Smooth muscle cell (in vitro differentiated cells): ENCODE measurements around the gene SLC19A1. TPM values are rescaled to one million over a fixed set of nuclear protein-coding genes. Genes with fewer than 3 reads are reported as not detected.

Source experiments
- DNase-seq: peaks from one replicate; lab custom pipeline; 2025; ENCODE audit not compliant: unreplicated experiment; lab: John Stamatoyannopoulos, UW
- H2AFZ ChIP-seq: fragments of 200-600 bp; sonication (generic); 2 replicates; pipeline ENCODE4 v1.6.0; 2016; ENCODE audit warnings: antibody characterized with exemption, low read depth, mild to moderate bottlenecking
- H3F3A ChIP-seq: fragments of 200-600 bp; sonication (generic); 2 replicates; pipeline ENCODE4 v1.6.0; 2017; ENCODE audit warnings: antibody characterized with exemption, low read depth
- H3K27ac ChIP-seq: fragments of 200-600 bp; sonication (generic); 2 replicates; pipeline ENCODE4 v1.5.1; 2016; ENCODE audit warnings: low read depth, mild to moderate bottlenecking
- H3K27me3 ChIP-seq: fragments of 200-600 bp; sonication (generic); 2 replicates; pipeline ENCODE4 v1.6.1; 2016; ENCODE audit warnings: low read depth, mild to moderate bottlenecking
- H3K36me3 ChIP-seq: fragments of 200-600 bp; sonication (generic); 2 replicates; pipeline ENCODE4 v1.5.1; 2016; ENCODE audit warnings: low read depth
- H3K4me1 ChIP-seq: fragments of 200-600 bp; sonication (generic); 2 replicates; pipeline ENCODE4 v1.5.1; 2016; ENCODE audit warnings: low read depth
- H3K4me2 ChIP-seq: fragments of 200-600 bp; sonication (generic); 2 replicates; pipeline ENCODE4 v1.6.0; 2016; ENCODE audit warnings: mild to moderate bottlenecking
- H3K4me3 ChIP-seq: fragments of 200-600 bp; sonication (generic); 2 replicates; pipeline ENCODE4 v1.5.1; 2016; ENCODE audit warnings: mild to moderate bottlenecking
- H3K79me2 ChIP-seq: fragments of 200-600 bp; sonication (generic); 2 replicates; pipeline ENCODE4 v1.6.0; 2016; ENCODE audit warnings: low read depth, mild to moderate bottlenecking
- H3K9ac ChIP-seq: fragments of 200-600 bp; sonication (generic); 2 replicates; pipeline ENCODE4 v1.6.0; 2016; ENCODE audit warnings: low read depth
- H3K9me3 ChIP-seq: fragments of 200-600 bp; sonication (generic); replicated peaks from 2 replicates; pipeline ENCODE4 v1.5.1; 2016; ENCODE audit warnings: low read depth
- H4K20me1 ChIP-seq: fragments of 200-600 bp; sonication (generic); 2 replicates; pipeline ENCODE4 v1.6.0; 2016; ENCODE audit warnings: low read depth
- WGBS: methylation state at CpG from one replicate; pipeline ENCODE4 v1.1.7; 2016; ENCODE audit warnings: low lambda C conversion rate; 5-methylcytosine and 5-hydroxymethylcytosine counted together
- polyA plus RNA-seq: library from polyadenylated mRNA; unstranded; fragments of >200 nt; fragmentation: Nextera tagmentation; extraction: Ambion mirVana; gene quantifications from 2 replicates; pipeline ENCODE4 v1.2.1, GENCODE V29; 2016
- total RNA-seq: library from RNA; depleted of rRNA; stranded (reverse); fragments of >200 nt; gene quantifications from 2 replicates; pipeline ENCODE4 v1.2.3, GENCODE V29; 2014
- TF ChIP-seq, protein P1 (sequence below): fragments of 200-600 bp; sonication (generic); IDR thresholded peaks from 2 replicates; pipeline ENCODE4 v1.5.1; 2017; ENCODE audit warnings: borderline replicate concordance, mild to moderate bottlenecking, antibody characterized with exemption; ENCODE audit not compliant: insufficient read depth, poor library complexity, severe bottlenecking

Gene SLC19A1
- total and polyA plus RNA-seq, 2 experiments from 2014 or later, result 2.3 to 33.2 TPM

- Histone ChIP-seq H3K79me2 (no peaks in the 10 kb centered on the region), H3K36me3 (no peaks in the 10 kb centered on the region), H3K27ac (no peak overlapping the region), H3K9ac (no peak overlapping the region), H3K4me3 (no peak overlapping the region), H4K20me1 (peaks cover 13% of the 10 kb centered on the region), H2AFZ (no peak overlapping the region), H3F3A (no peaks in the 10 kb centered on the region), H3K4me1 (peaks cover 9% of the 10 kb centered on the region), H3K27me3 (no peaks in the 10 kb centered on the region), H3K9me3 (no peaks in the 10 kb centered on the region), H3K4me2 (no peak overlapping the region)
- WGBS, result 97% methylated on average over 13 of the region's 21 CpGs
- DNase-seq, result no peak
- TF ChIP-seq, protein P1, sequence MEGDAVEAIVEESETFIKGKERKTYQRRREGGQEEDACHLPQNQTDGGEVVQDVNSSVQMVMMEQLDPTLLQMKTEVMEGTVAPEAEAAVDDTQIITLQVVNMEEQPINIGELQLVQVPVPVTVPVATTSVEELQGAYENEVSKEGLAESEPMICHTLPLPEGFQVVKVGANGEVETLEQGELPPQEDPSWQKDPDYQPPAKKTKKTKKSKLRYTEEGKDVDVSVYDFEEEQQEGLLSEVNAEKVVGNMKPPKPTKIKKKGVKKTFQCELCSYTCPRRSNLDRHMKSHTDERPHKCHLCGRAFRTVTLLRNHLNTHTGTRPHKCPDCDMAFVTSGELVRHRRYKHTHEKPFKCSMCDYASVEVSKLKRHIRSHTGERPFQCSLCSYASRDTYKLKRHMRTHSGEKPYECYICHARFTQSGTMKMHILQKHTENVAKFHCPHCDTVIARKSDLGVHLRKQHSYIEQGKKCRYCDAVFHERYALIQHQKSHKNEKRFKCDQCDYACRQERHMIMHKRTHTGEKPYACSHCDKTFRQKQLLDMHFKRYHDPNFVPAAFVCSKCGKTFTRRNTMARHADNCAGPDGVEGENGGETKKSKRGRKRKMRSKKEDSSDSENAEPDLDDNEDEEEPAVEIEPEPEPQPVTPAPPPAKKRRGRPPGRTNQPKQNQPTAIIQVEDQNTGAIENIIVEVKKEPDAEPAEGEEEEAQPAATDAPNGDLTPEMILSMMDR, result no peak
Measured at GRCh38 chr21:45493401-45494001, 48.7 kb downstream of the SLC19A1 start.

DNA sequence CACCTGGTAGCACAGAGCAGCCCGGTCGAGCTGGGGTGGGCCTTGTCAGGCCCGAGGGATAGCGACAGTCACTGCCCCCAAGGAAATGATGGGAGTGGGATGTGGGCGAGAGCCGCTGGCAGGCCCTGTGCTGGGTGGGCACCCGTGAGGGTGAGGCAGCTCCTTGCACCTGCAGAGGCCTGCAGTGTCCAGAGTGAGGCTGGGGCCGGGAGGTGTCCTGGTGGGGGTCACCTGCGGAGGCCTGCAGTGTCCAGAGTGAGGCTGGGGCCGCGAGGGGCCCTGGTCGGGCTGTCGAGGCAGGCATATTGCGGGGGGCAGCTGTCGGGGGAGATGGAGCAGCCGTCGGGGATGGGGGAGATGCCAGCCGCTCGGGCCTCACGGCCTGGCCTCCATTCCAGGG lies 49.5 kb downstream of the SLC19A1 start:
- over 99% methylated on average over 14 of the region's 20 CpGs for WGBS
- Histone ChIP-seq H3K4me1 (peaks cover 14% of the 10 kb centered on the region), H3K36me3 (no peaks in the 10 kb centered on the region), H3K27me3 (no peaks in the 10 kb centered on the region), H4K20me1 (peaks cover 13% of the 10 kb centered on the region), H3K4me2 (no peak overlapping the region), H3K4me3 (no peak overlapping the region), H3K9ac (no peak overlapping the region), H2AFZ (no peak overlapping the region), H3F3A (no peaks in the 10 kb centered on the region), H3K9me3 (no peaks in the 10 kb centered on the region), H3K79me2 (no peaks in the 10 kb centered on the region), H3K27ac (no peak overlapping the region)
- DNase-seq, result no peak
- TF ChIP-seq, protein P1, result no peak

DNA sequence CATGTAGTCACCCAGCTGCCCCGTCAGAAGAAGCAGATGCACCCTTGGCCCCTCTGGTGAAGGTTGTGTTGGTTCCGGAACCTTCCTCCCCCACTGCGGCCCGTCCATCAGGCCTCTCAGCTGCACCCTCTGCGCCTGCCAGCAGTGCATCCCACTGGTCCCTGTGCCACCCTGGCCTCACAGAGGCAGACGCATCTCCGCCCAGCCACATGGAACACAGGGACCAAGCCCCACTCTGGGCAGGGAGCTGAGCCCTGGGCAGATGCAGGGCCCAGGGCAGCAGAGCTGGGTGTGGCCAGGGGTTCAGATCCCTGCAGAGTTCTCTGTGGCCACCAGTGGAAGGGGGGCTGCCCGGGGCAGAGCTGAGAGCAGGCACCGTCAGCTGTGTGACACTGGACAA lies 50.6 kb downstream of the SLC19A1 start:
- Histone ChIP-seq H3K9ac (no peak overlapping the region), H3K36me3 (no peaks in the 10 kb centered on the region), H2AFZ (no peak overlapping the region), H3K4me1 (peaks cover 14% of the 10 kb centered on the region), H4K20me1 (peaks cover 6% of the 10 kb centered on the region), H3F3A (no peaks in the 10 kb centered on the region), H3K9me3 (no peaks in the 10 kb centered on the region), H3K79me2 (no peaks in the 10 kb centered on the region), H3K27ac (no peak overlapping the region), H3K4me2 (no peak overlapping the region), H3K4me3 (no peak overlapping the region), H3K27me3 (no peaks in the 10 kb centered on the region)
- no peak for DNase-seq
- 96% methylated on average over 9 of the region's 9 CpGs for WGBS
- TF ChIP-seq, protein P1, result no peak

- TF ChIP-seq, protein P1, result no peak
- Histone ChIP-seq H3K9me3 (no peaks in the 10 kb centered on the region), H3K9ac (no peak overlapping the region), H3K36me3 (no peaks in the 10 kb centered on the region), H3K4me1 (peaks cover 14% of the 10 kb centered on the region), H3K4me2 (no peak overlapping the region), H3K27me3 (no peaks in the 10 kb centered on the region), H3F3A (no peaks in the 10 kb centered on the region), H3K79me2 (no peaks in the 10 kb centered on the region), H3K4me3 (no peak overlapping the region), H4K20me1 (peaks cover 6% of the 10 kb centered on the region), H3K27ac (no peak overlapping the region), H2AFZ (no peak overlapping the region)
- WGBS, result 98% methylated on average over 13 of the region's 20 CpGs
- no peak for DNase-seq
Measured at GRCh38 chr21:45491056-45491455, 51.2 kb downstream of the SLC19A1 start.
